ENCODE measurements around the gene PTGES. TPM values are rescaled to one million over a fixed set of nuclear protein-coding genes. Genes with fewer than 3 reads are reported as not detected.

Gene PTGES
- total and polyA plus RNA-seq, 9 of the 15 experiments (the other 6 are each of a cell fraction or from before 2014, with no cell fraction given) = 0.13 TPM; not detected in 8

DNA sequence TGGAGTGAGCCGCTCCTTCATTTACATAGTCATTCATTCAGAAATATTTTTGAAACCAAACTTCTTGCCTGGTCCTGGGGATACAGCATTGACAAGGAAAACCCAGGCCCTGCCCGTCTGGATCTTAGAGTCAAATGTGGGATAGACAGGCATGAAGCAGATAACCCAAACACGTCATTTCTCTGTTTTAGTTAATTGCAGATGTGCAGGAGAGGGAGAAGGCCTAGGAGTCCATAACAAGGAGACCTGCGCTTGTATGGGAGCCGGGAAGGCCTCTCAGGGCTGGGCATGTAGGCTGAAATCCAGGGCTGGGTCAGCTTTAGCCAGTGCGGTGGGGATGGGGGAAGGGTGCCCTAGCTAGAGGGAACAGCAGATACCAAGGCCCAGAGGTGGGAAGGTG lies 44.0 kb downstream of the PTGES start:
- 31% methylated on average over 6 of the region's 6 CpGs for WGBS (ENCODE audit: insufficient coverage, low coverage, missing lambda C conversion rate)
- Histone ChIP-seq H3K9me1 (ENCODE audit: control insufficient read depth, insufficient read depth, low read length) (no peaks in the 10 kb centered on the region), H3K4me1 (replicated peaks in 1 of 2; ENCODE audit: control insufficient read depth in 2 of 2, insufficient read depth in 2 of 2, low read length in 2 of 2) (peaks cover 0 to 24% of the 10 kb centered on the region in 2 experiments; a peak in 3 of 5 replicates), H3K9me3 (replicated peaks; ENCODE audit: control insufficient read depth, insufficient read depth, low read depth, low read length) (no peaks in the 10 kb centered on the region), H3K36me3 (ENCODE audit: control insufficient read depth, insufficient read depth, low read length) (no peaks in the 10 kb centered on the region), H4K20me1 (replicated peaks; ENCODE audit: control insufficient read depth, insufficient read depth, low read length) (no peaks in the 10 kb centered on the region), H2AFZ (ENCODE audit: low read depth, low read length) (no peak overlapping the region), H3K27me3 (ENCODE audit: control insufficient read depth in 2 of 2, insufficient read depth in 2 of 2, low read length in 2 of 2) (peaks cover 6 to 14% of the 10 kb centered on the region in 2 experiments; a peak in 3 of 5 replicates), H3K79me2 (ENCODE audit: control insufficient read depth, insufficient read depth, low read length) (no peaks in the 10 kb centered on the region), H3K9ac (ENCODE audit: insufficient read depth in 1 of 2, low read depth in 2 of 2, low read length in 2 of 2) (peak overlapping the region in 1 of 2 experiments; percentile 18; a peak in 2 of 4 replicates), H3K4me3 (no peak overlapping the region), H3K4me2 (ENCODE audit: insufficient read depth, low read length) (no peak overlapping the region), H3K27ac (ENCODE audit: extremely low read depth, low read depth, low read length) (no peak overlapping the region)
- intact Hi-C loops (cut with micrococcal nuclease) = no loop called here
- BruUV-seq (replicated peaks) = no TSS peak
- no peak for DNase-seq (ENCODE audit: extremely low read depth in 1 of 4, low spot score in 3 of 4)
- peak; percentile 30 for ATAC-seq
- in situ Hi-C loops (cut with MboI) = no loop called here
- FAIRE-seq = peak; percentile 32
- ChIA-PET POLR2A (interaction anchor here (0.6 to 1.5 kb wide), 2 partner anchors 11 to 21 kb away, joined by 3 to 4 read pairs; no protein-coding TSS in a partner anchor), CTCF (ENCODE audit: low intra/inter-chr PET ratio) (no interaction called here)
- TF ChIP-seq, protein P1, sequence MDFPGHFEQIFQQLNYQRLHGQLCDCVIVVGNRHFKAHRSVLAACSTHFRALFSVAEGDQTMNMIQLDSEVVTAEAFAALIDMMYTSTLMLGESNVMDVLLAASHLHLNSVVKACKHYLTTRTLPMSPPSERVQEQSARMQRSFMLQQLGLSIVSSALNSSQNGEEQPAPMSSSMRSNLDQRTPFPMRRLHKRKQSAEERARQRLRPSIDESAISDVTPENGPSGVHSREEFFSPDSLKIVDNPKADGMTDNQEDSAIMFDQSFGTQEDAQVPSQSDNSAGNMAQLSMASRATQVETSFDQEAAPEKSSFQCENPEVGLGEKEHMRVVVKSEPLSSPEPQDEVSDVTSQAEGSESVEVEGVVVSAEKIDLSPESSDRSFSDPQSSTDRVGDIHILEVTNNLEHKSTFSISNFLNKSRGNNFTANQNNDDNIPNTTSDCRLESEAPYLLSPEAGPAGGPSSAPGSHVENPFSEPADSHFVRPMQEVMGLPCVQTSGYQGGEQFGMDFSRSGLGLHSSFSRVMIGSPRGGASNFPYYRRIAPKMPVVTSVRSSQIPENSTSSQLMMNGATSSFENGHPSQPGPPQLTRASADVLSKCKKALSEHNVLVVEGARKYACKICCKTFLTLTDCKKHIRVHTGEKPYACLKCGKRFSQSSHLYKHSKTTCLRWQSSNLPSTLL (IDR thresholded peaks at IDR 0.05) = no peak
- TF ChIP-seq ATF7 (IDR thresholded peaks at IDR 0.05) (no peak), SRSF7 (optimal IDR thresholded peaks at IDR 0.05; ENCODE audit: low read depth, low read length) (no peak), BCOR (IDR thresholded peaks at IDR 0.05) (no peak), TSHZ1 (CRISPR knock-in tag; IDR thresholded peaks at IDR 0.05) (no peak), RBFOX2 (IDR thresholded peaks at IDR 0.05; ENCODE audit: low read depth, low read length) (no peak), ASH1L (IDR thresholded peaks at IDR 0.05; ENCODE audit: borderline replicate concordance, low read depth, partially characterized antibody) (no peak), SLC30A9 (CRISPR knock-in tag; IDR thresholded peaks at IDR 0.05) (no peak), ZFPM2 (CRISPR knock-in tag; IDR thresholded peaks at IDR 0.05) (no peak), ZNF274 (IDR thresholded peaks at IDR 0.05; ENCODE audit: borderline replicate concordance, low read depth, low read length) (no peak), CBFA2T2 (conservative IDR thresholded peaks at IDR 0.05) (no peak), CGGBP1 (CRISPR knock-in tag; IDR thresholded peaks at IDR 0.05) (no peak), RCOR1 (IDR thresholded peaks at IDR 0.05; ENCODE audit: borderline replicate concordance in 1 of 2, low read depth in 2 of 2, low read length in 2 of 2) (no peak), ZNF764 (CRISPR knock-in tag; IDR thresholded peaks at IDR 0.05; ENCODE audit: low read depth) (no peak)
- TF ChIP-seq, protein P2, sequence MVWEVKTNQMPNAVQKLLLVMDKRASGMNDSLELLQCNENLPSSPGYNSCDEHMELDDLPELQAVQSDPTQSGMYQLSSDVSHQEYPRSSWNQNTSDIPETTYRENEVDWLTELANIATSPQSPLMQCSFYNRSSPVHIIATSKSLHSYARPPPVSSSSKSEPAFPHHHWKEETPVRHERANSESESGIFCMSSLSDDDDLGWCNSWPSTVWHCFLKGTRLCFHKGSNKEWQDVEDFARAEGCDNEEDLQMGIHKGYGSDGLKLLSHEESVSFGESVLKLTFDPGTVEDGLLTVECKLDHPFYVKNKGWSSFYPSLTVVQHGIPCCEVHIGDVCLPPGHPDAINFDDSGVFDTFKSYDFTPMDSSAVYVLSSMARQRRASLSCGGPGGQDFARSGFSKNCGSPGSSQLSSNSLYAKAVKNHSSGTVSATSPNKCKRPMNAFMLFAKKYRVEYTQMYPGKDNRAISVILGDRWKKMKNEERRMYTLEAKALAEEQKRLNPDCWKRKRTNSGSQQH (CRISPR knock-in tag; IDR thresholded peaks at IDR 0.05) = no peak
